ENCODE results near the gene CAMK2D.

GRCh38 chr4:113407409-113407808, 354.1 kb downstream of the CAMK2D start:
- TF ChIP-seq TAF1 (IDR thresholded peaks at IDR 0.05; ENCODE audit: borderline replicate concordance, insufficient read depth, low read length) (no peak), POLR2AphosphoS5 (IDR thresholded peaks at IDR 0.05; ENCODE audit: low read depth, low read length) (no peak), REST (IDR thresholded peaks at IDR 0.05; ENCODE audit: insufficient read depth in 1 of 2, low read depth in 2 of 2, low read length in 2 of 2) (no peak), SIN3A (IDR thresholded peaks at IDR 0.05; ENCODE audit: borderline replicate concordance, insufficient read depth, low read length) (no peak)

Measured in PFSK-1 (cell line).